ENCODE results near the gene PCDHAC2. TPM values are rescaled to one million over a fixed set of nuclear protein-coding genes. Genes with fewer than 3 reads are reported as not detected.

PCDHAC2 gene
- total RNA-seq: 2.0 and 2.5 TPM in 2 replicates

- no peak for DNase-seq (ENCODE audit: low read depth, low spot score)
Observed at GRCh38 chr5:140966293-140967225, at the start of gene PCDHAC2. PCDHAC2 (plus strand) TSS chr5:140966476; CDS start chr5:140966767, 291 bp downstream.

- no peak for DNase-seq (ENCODE audit: low read depth, low spot score)
Observed at GRCh38 chr5:140923601-140924000, 42.7 kb upstream of the PCDHAC2 start.

- no peak for DNase-seq (ENCODE audit: low read depth, low spot score)
Observed at GRCh38 chr5:140925806-140926442, 40.4 kb upstream of the PCDHAC2 start, which contains the start of gene PCDHAC1. PCDHAC1 (plus strand) TSS chr5:140926299; CDS start chr5:140926893, 594 bp downstream.

GRCh38 chr5:140926443-140927227, 39.6 kb upstream of the PCDHAC2 start:
- peak; percentile 30 for DNase-seq (ENCODE audit: low read depth, low spot score)

- DNase-seq (ENCODE audit: low read depth, low spot score): no peak
Observed at GRCh38 chr5:140927228-140927573, 39.1 kb upstream of the PCDHAC2 start.

- DNase-seq (ENCODE audit: low read depth, low spot score): no peak
Observed at GRCh38 chr5:140934964-140935606, 31.2 kb upstream of the PCDHAC2 start.

- DNase-seq (ENCODE audit: low read depth, low spot score): no peak
Observed at GRCh38 chr5:140946578-140946977, 19.7 kb upstream of the PCDHAC2 start.

- DNase-seq (ENCODE audit: low read depth, low spot score): no peak
Observed at GRCh38 chr5:140951636-140952035, 14.6 kb upstream of the PCDHAC2 start.

GRCh38 chr5:140953234-140953633, 13.0 kb upstream of the PCDHAC2 start:
- no peak for DNase-seq (ENCODE audit: low read depth, low spot score)

GRCh38 chr5:140962190-140962589, 4.1 kb upstream of the PCDHAC2 start:
- no peak for DNase-seq (ENCODE audit: low read depth, low spot score)

GRCh38 chr5:140964356-140964755, 1.9 kb upstream of the PCDHAC2 start:
- DNase-seq (ENCODE audit: low read depth, low spot score): no peak

- no peak for DNase-seq (ENCODE audit: low read depth, low spot score)
Observed at GRCh38 chr5:140965905-140966292, 377 bp upstream of the PCDHAC2 start.

GRCh38 chr5:140967226-140967893, 1.1 kb downstream of the PCDHAC2 start:
- DNase-seq (ENCODE audit: low read depth, low spot score): no peak

- DNase-seq (ENCODE audit: low read depth, low spot score): no peak
Observed at GRCh38 chr5:140969880-140970279, 3.6 kb downstream of the PCDHAC2 start.

- no peak for DNase-seq (ENCODE audit: low read depth, low spot score)
Observed at GRCh38 chr5:140973550-140973949, 7.3 kb downstream of the PCDHAC2 start.

GRCh38 chr5:140977003-140977402, 10.7 kb downstream of the PCDHAC2 start:
- no peak for DNase-seq (ENCODE audit: low read depth, low spot score)

- DNase-seq (ENCODE audit: low read depth, low spot score): peak; percentile 13
Observed at GRCh38 chr5:140978260-140978659, 12.0 kb downstream of the PCDHAC2 start.

GRCh38 chr5:140978983-140979382, 12.7 kb downstream of the PCDHAC2 start:
- no peak for DNase-seq (ENCODE audit: low read depth, low spot score)

- no peak for DNase-seq (ENCODE audit: low read depth, low spot score)
Observed at GRCh38 chr5:140982083-140982716, 15.9 kb downstream of the PCDHAC2 start.

- no peak for DNase-seq (ENCODE audit: low read depth, low spot score)
Observed at GRCh38 chr5:140986117-140986521, 19.8 kb downstream of the PCDHAC2 start.

Measured in pulmonary artery endothelial cell (primary cell).